Epithelial cell of esophagus (primary cell): ENCODE measurements around the gene SPTLC2.
"Not testable (repeated sequence)": the region's sequence is repeated elsewhere in the genome, so short reads cannot be mapped to it uniquely, and the experiment has no call there.

Experiments
- DNase-seq: peaks from one replicate; pipeline ENCODE4 v3.0.0; 2010; ENCODE audit warnings: low read depth
- H3K4me3 ChIP-seq: 2 replicates; pipeline ENCODE4 v1.5.1; 2011; ENCODE audit warnings: mild to moderate bottlenecking, low read length, control low read depth
- CTCF ChIP-seq: IDR thresholded peaks from 2 replicates; pipeline ENCODE4 v1.5.1; 2011; ENCODE audit warnings: low read depth, mild to moderate bottlenecking, low read length, control low read depth, inconsistent platforms; ENCODE audit not compliant: insufficient read depth; ENCODE audit errors: missing control alignments

The SPTLC2 gene

GRCh38 chr14:77554207-77554606 is 62.2 kb downstream of the SPTLC2 start:
- H3K4me3 ChIP-seq, result no peak overlapping the region
- DNase-seq, result no peak
- TF ChIP-seq CTCF, result no peak

- TF ChIP-seq CTCF, result no peak
- DNase-seq, result no peak
Observed at GRCh38 chr14:77549451-77549850, 67.0 kb downstream of the SPTLC2 start.

GRCh38 chr14:77547512-77548180 is 68.8 kb downstream of the SPTLC2 start:
- no peak overlapping the region for H3K4me3 ChIP-seq
- no peak for TF ChIP-seq CTCF
- no peak for DNase-seq

More at GRCh38 chr14:77549451-77549850, 67.0 kb downstream of the SPTLC2 start:
- H3K4me3 ChIP-seq, result no peak overlapping the region

- not testable (repeated sequence) for DNase-seq
Observed at GRCh38 chr14:77545171-77545570, 71.3 kb downstream of the SPTLC2 start.

GRCh38 chr14:77544571-77544970 is 71.9 kb downstream of the SPTLC2 start:
- TF ChIP-seq CTCF, result no peak
- H3K4me3 ChIP-seq, result no peak overlapping the region
- DNase-seq, result no peak

More at GRCh38 chr14:77545171-77545570, 71.3 kb downstream of the SPTLC2 start:
- H3K4me3 ChIP-seq, result not testable (repeated sequence)

- no peak for DNase-seq
- no peak overlapping the region for H3K4me3 ChIP-seq
- no peak for TF ChIP-seq CTCF
Observed at GRCh38 chr14:77543637-77544334, 72.7 kb downstream of the SPTLC2 start.

- no peak for DNase-seq
- H3K4me3 ChIP-seq, result no peak overlapping the region
- no peak for TF ChIP-seq CTCF
Observed at GRCh38 chr14:77543240-77543551, 73.2 kb downstream of the SPTLC2 start.
